Vagina (tissue), 2 donors: ENCODE measurements around the gene NPHP1.
"Not testable (repeated sequence)": the region's sequence is repeated elsewhere in the genome, so short reads cannot be mapped to it uniquely, and the experiment has no call there.

Experiments
- POLR2A ChIP-seq, 2 donors: fragments of 450-650 bp; IDR thresholded peaks; one replicate each; pipeline ENCODE4 v1.6.1; 2017; ENCODE audit warnings: antibody characterized with exemption in 2 of 2, mild to moderate bottlenecking in 2 of 2, moderate library complexity in 2 of 2
- TF ChIP-seq, protein P1 (sequence below), 3 experiments: fragments of 450-650 bp in 2 of 3; fragments of 200-600 bp in 1 of 3; sonication (generic) in 1 of 3; IDR thresholded peaks; one replicate each; pipeline ENCODE4 v1.5.1; 2017 to 2019; ENCODE audit warnings: antibody characterized with exemption in 3 of 3, mild to moderate bottlenecking in 2 of 3, moderate library complexity in 2 of 3

DNA sequence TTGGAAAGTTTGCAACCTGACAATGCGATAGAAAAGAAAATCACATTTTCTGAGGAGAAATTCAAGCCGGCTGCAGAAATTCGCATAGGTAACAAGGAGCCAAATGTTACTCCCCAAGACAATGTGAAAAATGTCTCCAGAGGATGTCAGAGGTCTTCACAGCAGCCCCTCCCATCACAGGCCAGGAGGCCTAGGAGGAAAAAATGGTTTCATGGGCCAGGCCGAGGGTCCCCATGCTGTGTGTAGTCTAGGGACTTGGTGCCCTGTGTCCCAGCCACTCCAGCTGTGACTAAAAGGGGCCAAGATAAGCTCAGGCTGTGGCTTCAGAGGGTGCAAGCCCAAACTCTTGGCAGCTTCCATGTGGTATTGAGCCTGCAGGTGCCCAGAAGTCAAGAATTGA is 50.0 kb downstream of the NPHP1 start:
- TF ChIP-seq, protein P1, sequence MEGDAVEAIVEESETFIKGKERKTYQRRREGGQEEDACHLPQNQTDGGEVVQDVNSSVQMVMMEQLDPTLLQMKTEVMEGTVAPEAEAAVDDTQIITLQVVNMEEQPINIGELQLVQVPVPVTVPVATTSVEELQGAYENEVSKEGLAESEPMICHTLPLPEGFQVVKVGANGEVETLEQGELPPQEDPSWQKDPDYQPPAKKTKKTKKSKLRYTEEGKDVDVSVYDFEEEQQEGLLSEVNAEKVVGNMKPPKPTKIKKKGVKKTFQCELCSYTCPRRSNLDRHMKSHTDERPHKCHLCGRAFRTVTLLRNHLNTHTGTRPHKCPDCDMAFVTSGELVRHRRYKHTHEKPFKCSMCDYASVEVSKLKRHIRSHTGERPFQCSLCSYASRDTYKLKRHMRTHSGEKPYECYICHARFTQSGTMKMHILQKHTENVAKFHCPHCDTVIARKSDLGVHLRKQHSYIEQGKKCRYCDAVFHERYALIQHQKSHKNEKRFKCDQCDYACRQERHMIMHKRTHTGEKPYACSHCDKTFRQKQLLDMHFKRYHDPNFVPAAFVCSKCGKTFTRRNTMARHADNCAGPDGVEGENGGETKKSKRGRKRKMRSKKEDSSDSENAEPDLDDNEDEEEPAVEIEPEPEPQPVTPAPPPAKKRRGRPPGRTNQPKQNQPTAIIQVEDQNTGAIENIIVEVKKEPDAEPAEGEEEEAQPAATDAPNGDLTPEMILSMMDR (IDR thresholded peaks at IDR 0.05) = not testable (repeated sequence)
- TF ChIP-seq POLR2A (IDR thresholded peaks at IDR 0.05) = not testable (repeated sequence)
